ENCODE data around the gene PRH1. TPM values are rescaled to one million over a fixed set of nuclear protein-coding genes. Genes with fewer than 3 reads are reported as not detected.

The PRH1 gene
- 10 to 100 TPM; 18.5 to 22.4 TPM for total RNA-seq

DNA sequence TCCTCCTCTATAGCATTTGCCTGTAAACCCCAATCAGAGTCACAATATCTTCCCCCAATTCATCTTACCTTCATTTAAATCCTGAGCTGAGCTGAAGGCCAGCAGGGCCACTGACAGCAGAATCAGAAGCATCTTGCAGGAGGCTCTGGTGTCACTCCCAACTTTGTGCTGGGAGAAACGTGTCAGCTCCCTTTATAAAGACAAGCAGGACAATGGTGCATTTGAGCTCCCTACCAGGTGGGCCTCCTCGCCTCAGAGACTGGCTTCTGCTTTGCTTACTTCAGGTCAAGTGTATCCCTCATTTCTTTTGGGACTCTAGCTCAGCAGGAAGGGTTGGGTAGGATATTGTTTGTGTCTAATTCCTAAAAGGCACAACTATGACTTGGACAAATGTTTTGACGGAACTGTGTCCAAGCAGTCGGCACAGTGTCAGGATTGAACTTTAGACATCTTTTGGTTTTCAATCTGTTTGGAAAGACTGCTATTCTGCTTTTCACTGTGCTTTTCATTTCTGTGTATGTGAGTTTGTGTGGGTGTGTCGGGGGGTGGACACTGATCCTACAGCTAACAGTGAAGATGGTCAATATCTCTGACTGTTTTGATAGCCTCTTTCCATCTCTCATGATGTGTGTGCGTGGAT, at the start of gene PRH1:
TSS of gene PRH1 (minus strand) at position 170 of the 640 bp plus-strand sequence. CDS start at position 132, 38 bp downstream.
- POLR2A ChIA-PET = no interaction called here
- Mint-ChIP-seq H3K4me3 (no peak within 1 kb of the TSS), H3K27ac (no peak within 1 kb of the TSS), H3K9me3 (no peaks in the 10 kb centered on the region), H3K4me1 (peaks cover 5% of the 10 kb centered on the region), H3K27me3 (no peaks in the 10 kb centered on the region), H3K36me3 (peaks cover 10% of the 10 kb centered on the region)
- no peak for DNase-seq
- ATAC-seq (ENCODE audit: low read depth) = no peak

DNA sequence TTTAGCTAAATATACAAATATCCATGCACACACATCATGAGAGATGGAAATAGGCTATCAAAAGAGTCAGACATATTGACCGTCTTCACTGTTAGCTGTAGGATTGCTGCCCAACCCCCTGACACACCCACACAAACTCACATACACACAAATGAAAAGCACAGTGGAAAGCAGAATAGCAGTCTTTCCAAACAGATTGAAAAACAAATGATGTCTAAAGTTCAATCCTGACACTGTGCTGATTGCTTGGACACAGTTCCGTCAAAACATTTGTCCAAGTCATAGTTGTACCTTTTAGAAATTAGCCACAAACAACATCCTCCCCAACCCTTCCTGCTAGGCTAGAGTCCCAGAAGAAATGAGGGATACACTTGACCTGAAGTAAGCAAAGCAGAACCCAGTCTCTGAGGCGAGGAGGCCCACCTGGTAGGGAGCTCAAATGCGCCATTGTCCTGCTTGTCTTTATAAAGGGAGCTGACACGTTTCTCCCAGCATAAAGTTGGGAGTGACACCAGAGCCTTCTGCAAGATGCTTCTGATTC, 44.8 kb upstream of the PRH1 start, which contains the start of gene PRH2:
TSS of gene PRH2 (plus strand) at position 491 of the 541 bp plus-strand sequence. CDS start at position 529, 38 bp downstream.
- ATAC-seq (ENCODE audit: low read depth) = no peak
- H3K4me3 Mint-ChIP-seq = no peak within 1 kb of the TSS
- POLR2A ChIA-PET = no interaction called here
- H3K4me1 Mint-ChIP-seq = no peaks in the 10 kb centered on the region
- peaks cover 6% of the 10 kb centered on the region for H3K36me3 Mint-ChIP-seq
- no peaks in the 10 kb centered on the region for H3K9me3 Mint-ChIP-seq
- no peak within 1 kb of the TSS for H3K27ac Mint-ChIP-seq
- H3K27me3 Mint-ChIP-seq = no peaks in the 10 kb centered on the region
- no peak for DNase-seq

DNA sequence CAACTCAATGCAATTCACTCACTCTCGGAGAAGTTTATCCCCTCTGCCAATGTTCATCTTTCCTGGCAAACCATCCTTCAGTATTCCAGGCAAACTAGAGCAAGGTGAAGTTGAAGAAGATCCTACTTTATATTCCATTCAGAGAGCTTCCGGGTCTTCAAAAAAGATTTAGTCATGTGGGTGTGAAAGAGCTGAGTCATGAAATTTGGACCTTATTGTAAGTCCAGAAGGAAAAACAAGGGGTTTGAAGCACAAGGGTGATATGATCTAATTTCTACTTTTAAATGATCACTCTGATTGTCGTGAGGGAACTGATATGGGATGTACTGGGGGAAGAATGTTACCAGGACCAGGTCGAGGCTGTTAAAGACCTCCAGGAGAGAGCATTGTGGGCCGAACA, 42.2 kb upstream of the PRH1 start:
- no peaks in the 10 kb centered on the region for H3K27me3 Mint-ChIP-seq
- POLR2A ChIA-PET = no interaction called here
- no peak overlapping the region for H3K27ac Mint-ChIP-seq
- ATAC-seq (ENCODE audit: low read depth) = no peak
- H3K4me1 Mint-ChIP-seq = no peaks in the 10 kb centered on the region
- no peak overlapping the region for H3K4me3 Mint-ChIP-seq
- peaks cover 6% of the 10 kb centered on the region for H3K36me3 Mint-ChIP-seq
- DNase-seq = no peak
- no peaks in the 10 kb centered on the region for H3K9me3 Mint-ChIP-seq

DNA sequence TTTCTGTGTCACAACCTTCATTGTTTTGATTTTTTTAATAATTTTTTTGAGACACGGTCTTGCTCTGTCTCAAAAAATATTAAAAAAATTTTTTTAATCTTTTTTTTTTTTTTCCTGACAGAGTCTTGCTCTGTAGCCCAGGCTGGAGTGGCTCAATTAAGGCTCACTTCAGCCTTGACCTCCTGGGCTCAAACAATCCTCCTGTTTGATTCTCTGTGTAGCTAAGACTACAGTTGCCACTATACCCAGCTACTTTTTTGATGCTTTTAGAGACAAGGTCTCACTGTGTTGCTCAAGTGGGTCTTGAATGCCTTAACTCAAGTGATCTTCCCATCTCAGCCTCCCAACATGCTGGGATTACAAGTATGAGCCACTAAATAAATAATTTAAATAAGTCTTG, 35.8 kb upstream of the PRH1 start:
- peaks cover 3% of the 10 kb centered on the region for H3K9me3 Mint-ChIP-seq
- no peaks in the 10 kb centered on the region for H3K36me3 Mint-ChIP-seq
- DNase-seq = no peak
- H3K27me3 Mint-ChIP-seq = no peaks in the 10 kb centered on the region
- H3K27ac Mint-ChIP-seq = no peak overlapping the region
- no peak for ATAC-seq (ENCODE audit: low read depth)
- POLR2A ChIA-PET = no interaction called here
- no peak overlapping the region for H3K4me3 Mint-ChIP-seq
- H3K4me1 Mint-ChIP-seq = no peaks in the 10 kb centered on the region

DNA sequence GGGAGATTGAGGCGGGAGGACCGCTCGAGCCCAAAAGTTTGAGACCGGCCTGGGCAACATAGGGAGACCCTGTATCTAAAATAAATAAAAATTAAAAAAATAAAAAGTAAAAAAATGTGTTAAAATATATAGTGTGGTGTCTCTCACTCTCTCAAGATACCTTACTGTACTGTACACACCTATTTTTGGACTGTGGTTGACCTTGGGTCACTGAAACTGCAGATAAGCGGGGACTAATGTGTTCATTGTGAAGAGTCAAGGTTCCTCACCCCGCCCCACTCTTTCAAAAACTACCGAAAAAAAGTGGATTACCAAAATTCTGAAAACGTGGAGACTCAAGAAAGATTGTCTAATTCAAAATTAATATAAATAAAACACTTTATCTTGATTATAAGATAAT, 26.3 kb upstream of the PRH1 start:
- no peak overlapping the region for H3K4me3 Mint-ChIP-seq
- ATAC-seq (ENCODE audit: low read depth) (no peak), DNase-seq (no peak)
- H3K4me1 Mint-ChIP-seq = no peaks in the 10 kb centered on the region
- POLR2A ChIA-PET = no interaction called here
- H3K36me3 Mint-ChIP-seq = peaks cover 6% of the 10 kb centered on the region
- H3K27me3 Mint-ChIP-seq = no peaks in the 10 kb centered on the region
- H3K27ac Mint-ChIP-seq = no peak overlapping the region
- H3K9me3 Mint-ChIP-seq = no peaks in the 10 kb centered on the region

DNA sequence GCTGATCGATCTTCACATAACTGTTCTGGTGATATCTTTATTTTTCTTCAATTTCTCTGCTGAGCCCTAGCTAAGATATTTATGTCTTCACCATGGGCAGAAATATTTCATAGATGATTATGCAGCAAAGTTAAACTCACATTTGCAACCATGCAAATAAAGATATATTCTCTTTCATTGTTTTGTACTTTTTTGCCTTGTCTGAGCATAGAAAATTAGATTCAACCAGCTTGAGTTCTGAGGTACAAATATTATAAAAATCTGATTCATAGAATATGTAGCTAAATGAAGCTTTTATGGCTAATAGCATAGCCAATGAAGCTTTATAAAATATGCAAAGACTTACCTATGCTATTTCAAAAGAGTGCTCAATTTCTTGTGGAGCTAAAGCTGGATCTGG, 25.4 kb upstream of the PRH1 start, which contains the start of gene TAS2R13:
TSS of gene TAS2R13 (minus strand) at position 101 of the 400 bp plus-strand sequence. CDS start 264 bp downstream, outside the sequence.
- no peak within 1 kb of the TSS for H3K4me3 Mint-ChIP-seq
- H3K36me3 Mint-ChIP-seq = peaks cover 13% of the 10 kb centered on the region
- no peak within 1 kb of the TSS for H3K27ac Mint-ChIP-seq
- POLR2A ChIA-PET = no interaction called here
- no peaks in the 10 kb centered on the region for H3K4me1 Mint-ChIP-seq
- H3K27me3 Mint-ChIP-seq = no peaks in the 10 kb centered on the region
- DNase-seq (no peak), ATAC-seq (ENCODE audit: low read depth) (no peak)
- H3K9me3 Mint-ChIP-seq = peaks cover 7% of the 10 kb centered on the region

DNA sequence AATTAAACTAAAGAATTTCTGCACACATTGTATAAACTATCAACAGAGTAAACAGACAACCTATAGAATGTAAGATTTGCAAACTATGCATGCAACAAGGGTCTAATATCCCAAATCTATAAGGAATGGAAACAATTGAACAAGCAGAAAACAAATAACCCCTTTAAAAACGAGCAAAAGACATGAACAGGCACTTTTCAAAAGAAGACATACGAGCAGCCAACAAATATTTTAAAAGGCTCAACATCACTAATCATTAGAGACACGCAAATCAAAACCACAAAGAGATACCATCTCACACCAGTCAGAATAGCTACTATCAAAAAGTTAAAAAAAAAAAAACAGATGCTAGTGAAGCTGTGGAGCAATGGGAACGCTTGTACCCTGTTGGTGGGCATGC, 20.6 kb upstream of the PRH1 start:
- peaks cover 25% of the 10 kb centered on the region for H3K36me3 Mint-ChIP-seq
- no peak overlapping the region for H3K27ac Mint-ChIP-seq
- POLR2A ChIA-PET = no interaction called here
- H3K9me3 Mint-ChIP-seq = peaks cover 16% of the 10 kb centered on the region
- ATAC-seq (ENCODE audit: low read depth) (no peak), DNase-seq (no peak)
- H3K27me3 Mint-ChIP-seq = no peaks in the 10 kb centered on the region
- no peak overlapping the region for H3K4me3 Mint-ChIP-seq
- no peaks in the 10 kb centered on the region for H3K4me1 Mint-ChIP-seq

DNA sequence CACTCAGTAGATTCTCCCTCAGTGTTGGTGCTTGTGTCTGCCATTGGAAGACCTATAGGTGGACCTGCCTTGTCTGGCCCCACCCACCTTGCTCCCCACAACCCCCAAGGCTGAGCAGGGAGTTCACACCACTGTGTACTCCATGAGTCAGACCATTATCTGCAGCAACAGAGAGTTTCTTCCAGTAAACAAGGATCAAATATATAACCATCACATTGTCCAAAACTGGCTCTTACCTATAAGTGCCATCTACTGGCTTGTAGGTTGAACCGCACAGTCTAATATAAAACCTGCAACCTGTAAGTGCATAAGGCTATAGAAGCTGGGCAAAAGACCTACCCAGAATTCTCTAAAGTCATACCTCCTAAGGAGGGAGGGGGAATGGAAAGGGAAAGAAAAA, 17.4 kb upstream of the PRH1 start:
- peaks cover 3% of the 10 kb centered on the region for H3K4me1 Mint-ChIP-seq
- POLR2A ChIA-PET = no interaction called here
- H3K36me3 Mint-ChIP-seq = peaks cover 26% of the 10 kb centered on the region
- no peak overlapping the region for H3K27ac Mint-ChIP-seq
- H3K27me3 Mint-ChIP-seq = no peaks in the 10 kb centered on the region
- no peak overlapping the region for H3K4me3 Mint-ChIP-seq
- ATAC-seq (ENCODE audit: low read depth) (no peak), DNase-seq (no peak)
- peaks cover 17% of the 10 kb centered on the region for H3K9me3 Mint-ChIP-seq

DNA sequence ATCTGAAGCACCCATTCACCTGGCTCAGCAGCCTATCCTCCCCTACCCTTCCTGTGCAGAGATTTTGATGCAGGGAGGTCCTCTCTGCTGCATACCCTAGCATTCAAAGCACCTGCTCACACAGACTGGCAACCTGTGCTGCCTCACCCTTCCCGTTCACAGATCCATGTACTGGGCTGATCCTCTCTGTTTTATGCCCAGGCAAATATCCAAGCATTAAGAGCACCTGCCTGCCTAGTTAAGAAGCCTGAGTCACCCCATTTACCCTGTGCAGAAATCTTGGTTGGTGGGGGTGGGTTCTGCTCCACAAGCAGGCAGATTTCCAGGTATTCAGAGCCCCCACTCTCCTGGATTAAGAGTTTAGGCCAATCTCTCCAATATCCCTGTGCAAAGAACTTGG, 16.9 kb upstream of the PRH1 start:
- Mint-ChIP-seq H3K9me3 (peaks cover 17% of the 10 kb centered on the region), H3K36me3 (peaks cover 26% of the 10 kb centered on the region)
- ATAC-seq (ENCODE audit: low read depth) = no peak

DNA sequence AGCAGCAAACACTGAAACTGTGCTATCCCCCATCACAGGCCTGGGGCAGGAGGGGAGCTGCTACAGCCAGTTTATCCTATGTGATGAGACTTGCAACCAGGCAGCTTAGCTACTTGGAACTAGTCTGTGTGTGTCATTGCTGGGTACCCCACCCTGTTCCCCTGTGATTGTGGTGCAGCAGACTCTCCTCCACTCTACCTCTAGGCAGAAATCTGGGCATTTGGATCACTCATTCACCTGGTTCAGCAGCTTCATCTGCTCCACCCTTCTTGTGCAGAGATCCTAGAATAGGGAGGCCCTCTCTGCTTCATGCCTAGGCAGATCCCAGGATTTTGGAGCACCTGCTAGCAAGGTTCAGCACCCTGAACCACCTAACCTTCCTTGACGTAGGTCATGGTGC, 16.5 kb upstream of the PRH1 start:
- POLR2A ChIA-PET = no interaction called here
- no peak overlapping the region for H3K4me3 Mint-ChIP-seq
- no peaks in the 10 kb centered on the region for H3K27me3 Mint-ChIP-seq
- no peak for ATAC-seq (ENCODE audit: low read depth)
- H3K36me3 Mint-ChIP-seq = peaks cover 26% of the 10 kb centered on the region
- DNase-seq = no peak
- peaks cover 3% of the 10 kb centered on the region for H3K4me1 Mint-ChIP-seq
- peaks cover 17% of the 10 kb centered on the region for H3K9me3 Mint-ChIP-seq
- H3K27ac Mint-ChIP-seq = no peak overlapping the region

More for the DNA sequence above, 16.9 kb upstream of the PRH1 start:
- peaks cover 3% of the 10 kb centered on the region for H3K4me1 Mint-ChIP-seq
- H3K27ac Mint-ChIP-seq = no peak overlapping the region
- POLR2A ChIA-PET = no interaction called here
- DNase-seq = no peak
- H3K4me3 Mint-ChIP-seq = no peak overlapping the region
- no peaks in the 10 kb centered on the region for H3K27me3 Mint-ChIP-seq

DNA sequence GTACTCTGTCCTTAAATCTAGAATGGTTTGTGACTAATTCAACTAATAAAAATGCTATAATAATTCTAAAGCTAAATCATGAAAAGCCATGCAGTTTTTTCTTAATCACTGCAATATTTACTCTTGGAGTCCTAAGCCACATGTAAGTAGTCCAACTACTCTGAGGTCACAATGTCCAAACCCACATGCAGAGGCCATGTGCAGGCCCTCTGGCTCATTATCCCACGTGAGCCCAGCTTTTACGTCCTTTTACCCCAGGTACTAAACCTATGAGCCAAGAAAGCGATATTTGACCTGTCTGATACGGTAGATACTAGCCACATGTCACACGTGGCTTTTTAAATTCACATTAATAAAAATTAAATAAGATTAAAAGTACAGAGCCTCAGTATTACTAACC, 12.8 kb upstream of the PRH1 start:
- POLR2A ChIA-PET = no interaction called here
- peaks cover 3% of the 10 kb centered on the region for H3K4me1 Mint-ChIP-seq
- H3K36me3 Mint-ChIP-seq = peaks cover 15% of the 10 kb centered on the region
- DNase-seq = no peak
- peaks cover 1% of the 10 kb centered on the region for H3K9me3 Mint-ChIP-seq
- no peak overlapping the region for H3K4me3 Mint-ChIP-seq
- H3K27me3 Mint-ChIP-seq = no peaks in the 10 kb centered on the region
- no peak for ATAC-seq (ENCODE audit: low read depth)
- H3K27ac Mint-ChIP-seq = no peak overlapping the region

DNA sequence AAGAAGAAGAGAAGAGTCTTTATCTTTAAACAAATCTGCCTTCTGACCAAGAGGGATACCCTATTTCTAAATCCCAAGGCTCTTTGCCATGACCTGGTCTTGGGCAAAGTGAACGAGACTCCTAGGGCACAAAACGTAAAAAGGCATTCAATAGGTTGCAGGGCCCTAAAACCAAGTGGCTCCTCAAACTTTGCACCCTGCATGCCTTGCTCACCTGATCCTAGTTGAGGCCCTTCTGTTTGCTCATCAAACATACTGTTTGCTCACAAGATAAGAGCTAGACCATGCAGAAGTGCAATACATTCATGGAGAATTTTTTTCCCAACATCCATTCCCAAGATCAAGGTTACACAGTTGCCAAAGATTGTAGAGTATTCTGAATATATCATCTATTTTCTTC, 7.9 kb upstream of the PRH1 start:
- ATAC-seq (ENCODE audit: low read depth) = no peak

DNA sequence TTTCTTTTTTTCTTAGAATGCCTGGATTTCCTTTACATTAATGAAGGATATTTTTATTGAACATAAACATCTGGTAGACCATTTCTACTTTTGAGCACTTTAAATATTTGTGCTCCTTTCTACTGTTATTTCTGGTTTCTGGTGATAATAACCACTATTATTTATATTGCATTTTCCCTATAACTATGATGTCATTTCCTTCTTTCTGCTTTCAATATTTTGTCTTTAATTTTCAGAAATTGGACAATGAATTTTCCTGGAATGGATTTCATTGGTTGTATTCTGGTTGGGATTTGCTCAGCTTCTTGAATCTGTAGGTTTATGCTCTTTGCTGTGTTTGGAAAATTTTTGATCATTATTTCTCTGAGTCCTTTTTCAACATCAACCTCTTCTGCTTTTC, 5.2 kb upstream of the PRH1 start:
- Mint-ChIP-seq H3K36me3 (peaks cover 17% of the 10 kb centered on the region), H3K9me3 (peaks cover 1% of the 10 kb centered on the region), H3K27ac (no peak overlapping the region), H3K27me3 (no peaks in the 10 kb centered on the region), H3K4me3 (no peak overlapping the region), H3K4me1 (peaks cover 6% of the 10 kb centered on the region)
- DNase-seq = no peak
- POLR2A ChIA-PET = no interaction called here
- ATAC-seq (ENCODE audit: low read depth) = no peak

More for the DNA sequence above, 7.9 kb upstream of the PRH1 start:
- Mint-ChIP-seq H3K4me3 (no peak overlapping the region), H3K9me3 (peaks cover 1% of the 10 kb centered on the region), H3K4me1 (peaks cover 2% of the 10 kb centered on the region), H3K36me3 (peaks cover 21% of the 10 kb centered on the region), H3K27ac (no peak overlapping the region), H3K27me3 (no peaks in the 10 kb centered on the region)
- POLR2A ChIA-PET = no interaction called here
- DNase-seq = no peak

DNA sequence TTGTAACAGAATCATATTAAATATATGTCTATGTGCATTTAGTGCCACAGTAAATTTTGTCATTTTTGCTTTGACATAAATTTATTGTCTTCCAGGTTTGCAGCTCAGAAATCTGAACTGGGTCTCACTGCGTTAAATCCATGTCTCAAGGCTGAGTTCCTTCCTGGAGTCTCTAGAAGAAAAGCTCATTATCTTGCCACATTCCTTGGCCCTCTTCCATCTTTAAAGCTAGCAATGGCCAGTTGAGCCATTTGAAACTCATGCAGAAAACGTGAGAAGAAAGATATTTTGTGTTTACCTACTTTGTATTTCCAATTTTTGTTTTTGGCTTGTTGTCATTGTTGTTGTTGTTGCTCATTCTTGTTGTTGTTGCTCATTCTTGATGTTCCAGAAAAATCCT, 10.7 kb downstream of the PRH1 start:
- Mint-ChIP-seq H3K4me3 (no peak overlapping the region), H3K4me1 (no peaks in the 10 kb centered on the region), H3K9me3 (peaks cover 6% of the 10 kb centered on the region), H3K27ac (no peak overlapping the region), H3K36me3 (peaks cover 27% of the 10 kb centered on the region), H3K27me3 (no peaks in the 10 kb centered on the region)
- DNase-seq (no peak), ATAC-seq (ENCODE audit: low read depth) (no peak)
- POLR2A ChIA-PET = no interaction called here

Data from activated naive CD8-positive, alpha-beta T cell treated with anti-CD3 and anti-CD28 coated beads, Interleukin-2, amount 10 ng/mL, durations not matched to agents 7 days and 5 days (primary cell).